Stimulated activated CD4-positive, alpha-beta T cell treated with anti-CD3 and anti-CD28 coated beads, TNF-alpha, amount 100 ng/mL, for 24 hours (primary cell): ENCODE measurements around the gene CELF4.

ENCODE experiments used
- DNase-seq, 3 experiments: peaks; one replicate each; pipeline ENCODE4 v3.0.0-alpha.2; 2020; ENCODE audit warnings: low read depth in 3 of 3

The CELF4 gene

GRCh38 chr18:37565101-37565976 lies at the start of gene CELF4:
Gene CELF4 (minus strand): TSS chr18:37565798.
- DNase-seq: no peak

GRCh38 chr18:37613253-37613565 lies 47.6 kb upstream of the CELF4 start:
- no peak for DNase-seq

- DNase-seq: no peak
Observed at GRCh38 chr18:37612524-37613252, 47.1 kb upstream of the CELF4 start.

GRCh38 chr18:37611614-37612279 lies 46.1 kb upstream of the CELF4 start:
- DNase-seq: no peak

GRCh38 chr18:37608876-37609275 lies 43.3 kb upstream of the CELF4 start:
- no peak for DNase-seq

- no peak for DNase-seq
Observed at GRCh38 chr18:37607281-37607680, 41.7 kb upstream of the CELF4 start.

GRCh38 chr18:37604032-37604431 lies 38.4 kb upstream of the CELF4 start:
- DNase-seq: no peak

- DNase-seq: no peak
Observed at GRCh38 chr18:37598966-37599896, 33.6 kb upstream of the CELF4 start.

- no peak for DNase-seq
Observed at GRCh38 chr18:37598396-37598795, 32.8 kb upstream of the CELF4 start.

GRCh38 chr18:37590346-37590745 lies 24.7 kb upstream of the CELF4 start:
- DNase-seq: no peak

GRCh38 chr18:37588289-37588688 lies 22.7 kb upstream of the CELF4 start:
- no peak for DNase-seq

- no peak for DNase-seq
Observed at GRCh38 chr18:37586656-37587225, 21.1 kb upstream of the CELF4 start.

- no peak for DNase-seq
Observed at GRCh38 chr18:37584952-37585695, 19.5 kb upstream of the CELF4 start.

GRCh38 chr18:37584217-37584616 lies 18.6 kb upstream of the CELF4 start:
- DNase-seq: no peak

- no peak for DNase-seq
Observed at GRCh38 chr18:37582261-37582660, 16.7 kb upstream of the CELF4 start.

GRCh38 chr18:37578886-37579513 lies 13.4 kb upstream of the CELF4 start:
- DNase-seq: no peak

- DNase-seq: no peak
Observed at GRCh38 chr18:37578182-37578678, 12.6 kb upstream of the CELF4 start.

- no peak for DNase-seq
Observed at GRCh38 chr18:37577051-37577611, 11.5 kb upstream of the CELF4 start.

- DNase-seq: no peak
Observed at GRCh38 chr18:37575646-37576045, 10.0 kb upstream of the CELF4 start.
